Liver (tissue), 9 donors: ENCODE results near the gene ZNF57. TPM values are rescaled to one million over a fixed set of nuclear protein-coding genes. Genes with fewer than 3 reads are reported as not detected.

Experiments used
- DNase-seq: peaks from one replicate; pipeline ENCODE4 v3.0.0-alpha.2; 2017; ENCODE audit warnings: low spot score
- H3K27ac ChIP-seq, 2 donors: one replicate each; pipeline ENCODE4 v1.7.0; 2013; ENCODE audit warnings: inconsistent platforms in 2 of 2, low read length in 2 of 2, control low read depth in 1 of 2, low read depth in 1 of 2, mild to moderate bottlenecking in 1 of 2
- H3K27me3 ChIP-seq, 4 donors: one replicate each; pipeline versions ENCODE4 v1.6.1 to v1.7.0; 2013; ENCODE audit warnings: low read length in 3 of 4, inconsistent platforms in 1 of 4, mild to moderate bottlenecking in 1 of 4, moderate library complexity in 1 of 4; ENCODE audit not compliant: control insufficient read depth in 4 of 4, insufficient read depth in 4 of 4
- H3K36me3 ChIP-seq, 4 donors: one replicate each; pipeline versions ENCODE4 v1.6.1 to v1.7.0; 2013; ENCODE audit warnings: low read length in 3 of 4, mild to moderate bottlenecking in 3 of 4, low read depth in 1 of 4, moderate library complexity in 1 of 4; ENCODE audit not compliant: control insufficient read depth in 4 of 4, insufficient read depth in 3 of 4
- H3K4me1 ChIP-seq, 4 donors: one replicate each; pipeline versions ENCODE4 v1.6.1 to v1.7.0; 2013; ENCODE audit warnings: low read length in 3 of 4, mild to moderate bottlenecking in 3 of 4, moderate library complexity in 1 of 4; ENCODE audit not compliant: control insufficient read depth in 4 of 4, insufficient read depth in 4 of 4
- H3K4me3 ChIP-seq, 3 donors: one replicate each; pipeline versions ENCODE4 v1.6.1 to v1.7.0; 2013; ENCODE audit warnings: low read length in 3 of 3, control low read depth in 1 of 3, low read depth in 1 of 3, mild to moderate bottlenecking in 1 of 3
- H3K9ac ChIP-seq, 2 donors: one replicate each; pipeline ENCODE4 v1.7.0; 2013; ENCODE audit warnings: low read length in 2 of 2, mild to moderate bottlenecking in 2 of 2, moderate library complexity in 2 of 2, control low read depth in 1 of 2, low read depth in 1 of 2
- H3K9me3 ChIP-seq, 4 donors: one replicate each; pipeline versions ENCODE4 v1.6.1 to v1.7.0; 2013; ENCODE audit warnings: low read length in 3 of 4; ENCODE audit not compliant: control insufficient read depth in 4 of 4
- EGR1 ChIP-seq, 2 donors: IDR thresholded peaks; 2 replicates each; pipeline ENCODE4 v1.6.1; 2016 to 2018; ENCODE audit warnings: antibody characterized with exemption in 2 of 2, low read depth in 2 of 2
- GABPA ChIP-seq, 2 donors: IDR thresholded peaks in 1 of 2; conservative IDR thresholded peaks in 1 of 2; 2 replicates each; pipeline ENCODE4 v1.6.1; 2016; ENCODE audit warnings: antibody characterized with exemption in 2 of 2, mild to moderate bottlenecking in 1 of 2, moderate library complexity in 1 of 2
- HNF4A ChIP-seq, 2 donors: conservative IDR thresholded peaks; 2 replicates each; pipeline ENCODE4 v1.6.1; 2016; ENCODE audit warnings: antibody characterized with exemption in 2 of 2, mild to moderate bottlenecking in 2 of 2
- HNF4G ChIP-seq: IDR thresholded peaks from 2 replicates; pipeline ENCODE4 v1.6.1; 2016; ENCODE audit warnings: antibody characterized with exemption
- JUND ChIP-seq, 2 donors: IDR thresholded peaks; 2 replicates each; pipeline ENCODE4 v1.6.1; 2016; ENCODE audit warnings: antibody characterized with exemption in 2 of 2
- NR2F2 ChIP-seq: IDR thresholded peaks from 2 replicates; pipeline ENCODE4 v1.6.1; 2016; ENCODE audit warnings: antibody characterized with exemption
- RAD21 ChIP-seq, 2 donors: IDR thresholded peaks; 2 replicates each; pipeline ENCODE4 v1.6.1; 2016; ENCODE audit warnings: antibody characterized with exemption in 2 of 2, mild to moderate bottlenecking in 2 of 2
- SP1 ChIP-seq: IDR thresholded peaks from 2 replicates; pipeline ENCODE4 v1.6.1; 2018; ENCODE audit warnings: antibody characterized with exemption, mild to moderate bottlenecking
- YY1 ChIP-seq: IDR thresholded peaks from 2 replicates; pipeline ENCODE4 v1.6.1; 2016; ENCODE audit warnings: antibody characterized with exemption, mild to moderate bottlenecking
- WGBS: extraction: QIAGEN DNeasy Blood & Tissue Kit; methylation state at CpG from one replicate; pipeline ENCODE4 v1.1.7; 2013; 5-methylcytosine and 5-hydroxymethylcytosine counted together
- polyA plus RNA-seq, 2 donors: library from polyadenylated mRNA; stranded (reverse) in 1 of 2; unstranded in 1 of 2; fragments of 200-250 nt in 1 of 2; fragments of >200 nt in 1 of 2; fragmentation: Nextera tagmentation in 1 of 2; extraction: Ambion mirVana in 1 of 2; gene quantifications; one replicate each; pipeline versions ENCODE4 v1.2.1 to v1.2.3, GENCODE V29; 2013 to 2015
- total RNA-seq, 2 donors: library from RNA; depleted of rRNA; stranded (reverse); fragments of >200 nt; gene quantifications; one replicate each; pipeline ENCODE4 v1.2.3, GENCODE V29; 2014
- TF ChIP-seq, protein P1 (sequence below): IDR thresholded peaks from 2 replicates; pipeline ENCODE4 v1.6.1; 2016; ENCODE audit warnings: antibody characterized with exemption
- TF ChIP-seq, protein P2 (sequence below): IDR thresholded peaks from 2 replicates; pipeline ENCODE4 v1.6.1; 2016; ENCODE audit warnings: antibody characterized with exemption
- TF ChIP-seq, protein P3 (sequence below): IDR thresholded peaks from 2 replicates; pipeline ENCODE4 v1.6.1; 2016; ENCODE audit warnings: antibody characterized with exemption, mild to moderate bottlenecking
- TF ChIP-seq, protein P4 (sequence below): fragments of 150-350 bp; IDR thresholded peaks from 2 replicates; pipeline ENCODE4 v1.5.1; 2017; ENCODE audit warnings: improper control_type of control experiment, low read depth, low read length; ENCODE audit not compliant: missing input control
- TF ChIP-seq, protein P5 (sequence below): IDR thresholded peaks from 2 replicates; pipeline ENCODE4 v1.6.1; 2016; ENCODE audit warnings: antibody characterized with exemption
- donor health status: healthy.
- donor health status: healthy.
- donor health status: healthy.
- donor health status: healthy.
- donor health status: healthy.

ZNF57 gene
- total RNA-seq (1 to 10 TPM; 1.4 to 2.8 TPM), polyA plus RNA-seq (1 to 10 TPM; 1.3 to 2.1 TPM)

GRCh38 chr19:2900296-2901252, at the start of gene ZNF57:
TSS of gene ZNF57 (plus strand) at chr19:2900928. CDS start at chr19:2901046, 118 bp downstream.
- H3K9ac ChIP-seq, result no peak within 1 kb of the TSS
- H3K27ac ChIP-seq, result peak within 1 kb of the TSS; percentile 55 to 78
- peak within 1 kb of the TSS; percentile 66 to 88 (median 81) for H3K4me3 ChIP-seq
- peaks cover 6 to 15% (median 7%) of the 10 kb centered on the region in 4 donors for H3K4me1 ChIP-seq
- no peak for TF ChIP-seq JUND (IDR thresholded peaks at IDR 0.05)
- peak; percentile 32 for TF ChIP-seq YY1
- TF ChIP-seq GABPA (IDR thresholded peaks at IDR 0.05 in 1 of 2, conservative IDR thresholded peaks at IDR 0.05 in 1 of 2), result peak in 1 of 2 donors; percentile 53
- TF ChIP-seq RAD21 (IDR thresholded peaks at IDR 0.05), result no peak
- peak; percentile 96 for TF ChIP-seq SP1
- TF ChIP-seq, protein P1, sequence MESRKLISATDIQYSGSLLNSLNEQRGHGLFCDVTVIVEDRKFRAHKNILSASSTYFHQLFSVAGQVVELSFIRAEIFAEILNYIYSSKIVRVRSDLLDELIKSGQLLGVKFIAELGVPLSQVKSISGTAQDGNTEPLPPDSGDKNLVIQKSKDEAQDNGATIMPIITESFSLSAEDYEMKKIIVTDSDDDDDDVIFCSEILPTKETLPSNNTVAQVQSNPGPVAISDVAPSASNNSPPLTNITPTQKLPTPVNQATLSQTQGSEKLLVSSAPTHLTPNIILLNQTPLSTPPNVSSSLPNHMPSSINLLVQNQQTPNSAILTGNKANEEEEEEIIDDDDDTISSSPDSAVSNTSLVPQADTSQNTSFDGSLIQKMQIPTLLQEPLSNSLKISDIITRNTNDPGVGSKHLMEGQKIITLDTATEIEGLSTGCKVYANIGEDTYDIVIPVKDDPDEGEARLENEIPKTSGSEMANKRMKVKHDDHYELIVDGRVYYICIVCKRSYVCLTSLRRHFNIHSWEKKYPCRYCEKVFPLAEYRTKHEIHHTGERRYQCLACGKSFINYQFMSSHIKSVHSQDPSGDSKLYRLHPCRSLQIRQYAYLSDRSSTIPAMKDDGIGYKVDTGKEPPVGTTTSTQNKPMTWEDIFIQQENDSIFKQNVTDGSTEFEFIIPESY, result no peak
- TF ChIP-seq HNF4A (conservative IDR thresholded peaks at IDR 0.05), result no peak
- TF ChIP-seq, protein P2, sequence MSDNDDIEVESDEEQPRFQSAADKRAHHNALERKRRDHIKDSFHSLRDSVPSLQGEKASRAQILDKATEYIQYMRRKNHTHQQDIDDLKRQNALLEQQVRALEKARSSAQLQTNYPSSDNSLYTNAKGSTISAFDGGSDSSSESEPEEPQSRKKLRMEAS, result peak; percentile 78
- TF ChIP-seq, protein P3, sequence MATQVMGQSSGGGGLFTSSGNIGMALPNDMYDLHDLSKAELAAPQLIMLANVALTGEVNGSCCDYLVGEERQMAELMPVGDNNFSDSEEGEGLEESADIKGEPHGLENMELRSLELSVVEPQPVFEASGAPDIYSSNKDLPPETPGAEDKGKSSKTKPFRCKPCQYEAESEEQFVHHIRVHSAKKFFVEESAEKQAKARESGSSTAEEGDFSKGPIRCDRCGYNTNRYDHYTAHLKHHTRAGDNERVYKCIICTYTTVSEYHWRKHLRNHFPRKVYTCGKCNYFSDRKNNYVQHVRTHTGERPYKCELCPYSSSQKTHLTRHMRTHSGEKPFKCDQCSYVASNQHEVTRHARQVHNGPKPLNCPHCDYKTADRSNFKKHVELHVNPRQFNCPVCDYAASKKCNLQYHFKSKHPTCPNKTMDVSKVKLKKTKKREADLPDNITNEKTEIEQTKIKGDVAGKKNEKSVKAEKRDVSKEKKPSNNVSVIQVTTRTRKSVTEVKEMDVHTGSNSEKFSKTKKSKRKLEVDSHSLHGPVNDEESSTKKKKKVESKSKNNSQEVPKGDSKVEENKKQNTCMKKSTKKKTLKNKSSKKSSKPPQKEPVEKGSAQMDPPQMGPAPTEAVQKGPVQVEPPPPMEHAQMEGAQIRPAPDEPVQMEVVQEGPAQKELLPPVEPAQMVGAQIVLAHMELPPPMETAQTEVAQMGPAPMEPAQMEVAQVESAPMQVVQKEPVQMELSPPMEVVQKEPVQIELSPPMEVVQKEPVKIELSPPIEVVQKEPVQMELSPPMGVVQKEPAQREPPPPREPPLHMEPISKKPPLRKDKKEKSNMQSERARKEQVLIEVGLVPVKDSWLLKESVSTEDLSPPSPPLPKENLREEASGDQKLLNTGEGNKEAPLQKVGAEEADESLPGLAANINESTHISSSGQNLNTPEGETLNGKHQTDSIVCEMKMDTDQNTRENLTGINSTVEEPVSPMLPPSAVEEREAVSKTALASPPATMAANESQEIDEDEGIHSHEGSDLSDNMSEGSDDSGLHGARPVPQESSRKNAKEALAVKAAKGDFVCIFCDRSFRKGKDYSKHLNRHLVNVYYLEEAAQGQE, result peak; percentile 14
- TF ChIP-seq EGR1 (IDR thresholded peaks at IDR 0.05; ENCODE audit: low read depth in 2 of 2), result peak in 1 of 2 donors; percentile 29
- no peak for TF ChIP-seq HNF4G
- TF ChIP-seq, protein P4, sequence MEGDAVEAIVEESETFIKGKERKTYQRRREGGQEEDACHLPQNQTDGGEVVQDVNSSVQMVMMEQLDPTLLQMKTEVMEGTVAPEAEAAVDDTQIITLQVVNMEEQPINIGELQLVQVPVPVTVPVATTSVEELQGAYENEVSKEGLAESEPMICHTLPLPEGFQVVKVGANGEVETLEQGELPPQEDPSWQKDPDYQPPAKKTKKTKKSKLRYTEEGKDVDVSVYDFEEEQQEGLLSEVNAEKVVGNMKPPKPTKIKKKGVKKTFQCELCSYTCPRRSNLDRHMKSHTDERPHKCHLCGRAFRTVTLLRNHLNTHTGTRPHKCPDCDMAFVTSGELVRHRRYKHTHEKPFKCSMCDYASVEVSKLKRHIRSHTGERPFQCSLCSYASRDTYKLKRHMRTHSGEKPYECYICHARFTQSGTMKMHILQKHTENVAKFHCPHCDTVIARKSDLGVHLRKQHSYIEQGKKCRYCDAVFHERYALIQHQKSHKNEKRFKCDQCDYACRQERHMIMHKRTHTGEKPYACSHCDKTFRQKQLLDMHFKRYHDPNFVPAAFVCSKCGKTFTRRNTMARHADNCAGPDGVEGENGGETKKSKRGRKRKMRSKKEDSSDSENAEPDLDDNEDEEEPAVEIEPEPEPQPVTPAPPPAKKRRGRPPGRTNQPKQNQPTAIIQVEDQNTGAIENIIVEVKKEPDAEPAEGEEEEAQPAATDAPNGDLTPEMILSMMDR, result no peak
- peak; percentile 13 for TF ChIP-seq NR2F2
- TF ChIP-seq, protein P5, sequence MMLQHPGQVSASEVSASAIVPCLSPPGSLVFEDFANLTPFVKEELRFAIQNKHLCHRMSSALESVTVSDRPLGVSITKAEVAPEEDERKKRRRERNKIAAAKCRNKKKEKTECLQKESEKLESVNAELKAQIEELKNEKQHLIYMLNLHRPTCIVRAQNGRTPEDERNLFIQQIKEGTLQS, result no peak
- H3K27me3 ChIP-seq, result no peaks in the 10 kb centered on the region
- WGBS, result under 1% methylated on average over 99 of the region's 100 CpGs
- peaks cover 6 to 9% (median 8%) of the 10 kb centered on the region in 4 donors for H3K9me3 ChIP-seq
- DNase-seq, result peak; percentile 96
- peaks cover 0 to 1% (median 0%) of the 10 kb centered on the region in 4 donors for H3K36me3 ChIP-seq
